ENCODE data around the gene PROM2.

- TF ChIP-seq CTCF (conservative IDR thresholded peaks at IDR 0.05; ENCODE audit: low read depth, low read length) (no peak), EZH2phosphoT487 (IDR thresholded peaks at IDR 0.05; ENCODE audit: borderline replicate concordance, low read length) (no peak), EZH2 (IDR thresholded peaks at IDR 0.05; ENCODE audit: low read length, unreplicated experiment) (no peak)
Observed at GRCh38 chr2:95303191-95303919, 29.1 kb downstream of the PROM2 start.

Measured in PC-3 (cell line).